ENCODE results near the gene TSC22D1.

The TSC22D1 gene

DNA sequence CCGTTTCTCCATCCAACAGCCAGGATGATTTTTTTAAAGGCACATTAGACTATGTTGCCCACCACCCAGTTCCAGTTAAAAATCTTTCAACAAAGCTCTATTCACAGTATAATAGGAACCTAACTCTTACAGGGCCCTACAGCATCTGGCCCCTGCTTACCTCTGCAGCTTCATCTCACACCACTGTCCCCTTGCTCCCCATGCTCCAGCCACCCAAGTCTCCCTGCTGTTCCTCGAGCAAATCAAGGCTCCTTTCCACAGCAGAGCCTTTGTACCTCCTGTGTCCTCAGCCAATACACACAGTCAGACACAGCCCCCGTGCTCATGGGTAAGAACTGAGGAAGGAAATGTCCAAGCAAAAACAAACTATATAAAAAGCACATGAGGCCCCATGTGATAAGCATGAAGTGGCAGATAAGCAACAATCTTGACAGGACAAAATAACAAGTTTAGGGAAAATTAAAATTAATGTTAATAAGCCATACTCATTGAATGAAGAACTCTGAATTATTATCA is 67.5 kb downstream of the TSC22D1 start:
- DNase-seq (ENCODE audit: low read depth, low spot score): no peak
- no peak overlapping the region for H3K27ac ChIP-seq

DNA sequence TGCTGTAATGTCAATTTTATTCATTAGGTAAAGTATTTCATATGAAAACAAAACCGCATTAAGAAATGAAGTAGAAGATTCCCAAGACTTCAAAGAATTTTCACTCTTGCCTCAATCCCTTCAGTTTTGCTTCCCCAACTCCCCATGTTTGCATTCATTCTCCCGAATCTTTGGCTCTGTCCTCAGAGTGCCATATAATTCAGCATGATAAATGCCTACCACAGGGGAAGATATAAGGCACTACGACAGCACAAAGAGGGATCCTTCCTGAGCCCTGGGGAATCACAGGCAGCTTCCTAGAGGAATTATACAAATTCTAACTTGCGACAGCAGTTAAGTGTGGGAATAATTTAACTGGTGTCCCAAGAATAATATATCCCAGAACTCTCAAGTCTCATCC is 68.5 kb downstream of the TSC22D1 start:
- DNase-seq (ENCODE audit: low read depth, low spot score): no peak
- no peak overlapping the region for H3K27ac ChIP-seq

DNA sequence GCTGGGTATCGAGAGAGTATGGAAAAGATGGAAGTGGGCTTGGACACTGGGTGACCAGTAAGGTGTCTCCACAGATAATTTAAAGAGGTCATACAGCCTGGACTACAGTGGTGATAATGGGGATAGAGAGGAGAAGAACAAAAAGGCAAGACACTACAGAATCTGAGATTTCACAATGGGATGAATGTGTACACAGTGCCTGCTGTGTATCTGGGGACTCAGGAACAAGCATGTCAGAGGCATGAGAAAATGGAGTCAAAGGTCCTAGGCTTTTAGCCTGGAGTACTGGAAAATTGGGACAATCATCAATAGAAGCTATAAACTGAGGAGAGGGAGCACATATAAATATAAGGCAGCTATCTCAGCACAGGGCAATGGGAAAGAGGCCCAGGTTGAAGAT is 69.4 kb downstream of the TSC22D1 start:
- DNase-seq (ENCODE audit: low read depth, low spot score): no peak
- no peak overlapping the region for H3K27ac ChIP-seq

DNA sequence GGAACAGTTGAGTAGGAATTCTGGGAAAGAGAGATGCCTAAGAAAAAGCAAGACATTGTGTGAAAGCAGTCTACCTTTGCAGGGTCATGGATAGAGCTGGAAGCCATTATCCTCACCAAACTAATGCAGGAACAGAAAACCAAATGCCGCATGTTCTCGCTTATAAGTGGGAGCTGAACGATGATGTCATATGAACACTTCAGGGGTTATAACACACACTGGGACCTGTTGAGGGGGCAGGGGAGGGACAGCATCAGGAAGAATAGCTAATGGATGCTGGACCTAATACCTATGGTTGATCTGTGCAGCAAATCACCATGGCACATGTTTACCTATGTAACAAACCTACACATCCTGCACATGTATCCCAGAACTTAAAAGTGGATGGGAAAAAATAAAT is 69.9 kb downstream of the TSC22D1 start:
- H3K27ac ChIP-seq: no peak overlapping the region
- DNase-seq (ENCODE audit: low read depth, low spot score): no peak

DNA sequence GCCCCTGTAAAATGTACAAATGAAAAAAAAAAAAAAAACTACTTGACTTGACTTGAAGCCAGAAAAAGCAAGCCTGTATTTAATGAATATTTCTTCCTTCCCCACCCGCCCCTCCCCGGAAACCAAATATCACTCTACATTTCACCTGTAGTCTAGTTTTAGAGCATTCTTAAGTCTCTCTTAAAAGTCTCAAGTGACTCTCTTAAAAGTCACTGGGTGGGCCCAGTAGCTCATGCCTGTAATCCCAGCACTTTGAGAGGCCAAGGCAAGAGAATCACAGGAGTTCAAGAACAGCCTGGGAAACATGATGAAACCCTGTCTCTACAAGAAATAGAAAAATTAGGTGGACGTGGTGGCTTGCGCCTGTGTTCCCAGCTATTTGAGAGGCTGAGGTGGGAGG is 72.0 kb downstream of the TSC22D1 start:
- H3K27ac ChIP-seq: no peak overlapping the region
- no peak for DNase-seq (ENCODE audit: low read depth, low spot score)

DNA sequence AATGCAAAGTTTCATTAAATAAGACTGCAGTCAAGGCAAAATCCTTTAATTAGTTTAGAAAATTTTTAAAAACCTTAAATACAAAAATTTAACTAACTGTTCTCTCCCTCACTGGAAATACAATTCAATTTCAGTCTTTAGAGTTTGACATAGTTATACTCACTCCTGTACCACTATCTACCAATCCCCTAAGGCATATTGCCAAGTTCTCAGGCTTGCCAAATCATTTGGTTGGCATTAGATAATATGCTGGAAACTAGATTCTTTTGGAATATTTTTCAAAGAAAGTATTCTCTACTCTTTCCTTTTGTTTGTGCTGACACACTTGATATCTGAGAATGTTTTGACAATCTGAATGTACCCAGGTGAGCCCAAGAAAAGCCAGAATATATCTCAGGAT is 77.2 kb downstream of the TSC22D1 start:
- no peak overlapping the region for H3K27ac ChIP-seq
- DNase-seq (ENCODE audit: low read depth, low spot score): no peak

DNA sequence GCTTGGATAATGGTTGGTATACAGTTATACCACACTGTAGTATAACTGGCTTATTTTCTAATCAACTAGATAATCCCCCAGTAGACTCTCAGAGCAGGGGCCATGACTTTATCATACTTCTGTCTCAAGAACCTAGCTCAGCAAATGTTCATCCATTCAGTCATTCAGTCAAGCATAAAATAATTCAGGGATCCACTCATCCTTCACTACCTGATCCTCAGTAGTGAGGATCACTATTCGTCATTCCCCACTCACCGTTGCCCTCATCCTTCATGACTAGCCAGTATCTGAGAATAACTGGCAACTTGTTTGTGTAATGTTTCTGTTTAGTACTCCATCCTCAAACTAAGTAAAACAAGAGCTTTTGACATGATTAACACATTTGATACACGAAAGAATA is 77.6 kb downstream of the TSC22D1 start:
- no peak for DNase-seq (ENCODE audit: low read depth, low spot score)

DNA sequence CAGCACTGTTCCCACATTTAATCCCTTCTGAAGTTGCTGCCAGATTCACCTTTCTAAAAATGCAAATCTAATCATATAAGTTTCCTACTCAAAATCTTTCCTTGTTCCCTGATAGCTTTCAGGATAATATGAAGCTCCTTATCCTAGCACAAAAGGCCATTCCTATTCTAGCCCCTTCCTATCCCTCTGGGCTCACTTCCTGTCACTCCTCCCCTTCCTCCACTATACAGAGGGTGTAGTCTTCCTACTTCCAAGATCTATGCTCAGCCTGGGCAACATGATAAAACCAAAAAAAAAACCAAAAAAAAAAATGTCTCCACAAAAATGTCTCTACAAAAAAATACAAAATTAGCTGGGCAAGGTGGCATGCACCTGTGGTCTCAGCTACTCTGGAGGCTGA is 78.3 kb downstream of the TSC22D1 start:
- DNase-seq (ENCODE audit: low read depth, low spot score): no peak

More for the DNA sequence above, 77.6 kb downstream of the TSC22D1 start:
- no peak overlapping the region for H3K27ac ChIP-seq

DNA sequence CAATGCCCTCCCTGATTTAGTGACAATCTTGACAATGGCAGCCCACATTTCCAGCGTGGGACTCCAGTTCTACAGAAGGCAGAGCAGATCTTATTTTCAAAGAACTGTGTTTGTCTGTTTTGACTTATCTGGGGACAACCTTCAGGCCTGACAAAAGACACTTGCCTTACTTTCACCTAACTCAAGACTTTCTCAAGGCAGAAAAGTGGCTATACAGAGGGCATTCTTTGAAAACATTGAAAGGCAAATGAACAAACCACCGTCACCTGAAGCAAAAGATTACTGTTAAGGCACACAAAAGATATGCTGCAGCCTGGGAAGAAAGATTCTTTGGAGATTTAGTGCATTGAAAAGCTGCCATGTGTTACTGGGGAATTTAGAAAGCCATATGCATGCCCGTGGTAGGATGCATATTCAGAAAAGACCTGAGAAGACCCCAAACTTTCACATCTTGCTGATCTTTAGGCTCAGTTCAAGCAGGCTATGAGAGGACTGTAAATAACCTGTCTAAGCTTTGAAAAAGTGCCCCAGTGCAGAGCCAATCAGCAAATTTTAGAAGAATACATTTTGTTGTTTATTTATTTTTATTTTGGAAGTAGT is 82.8 kb downstream of the TSC22D1 start:
- no peak overlapping the region for H3K27ac ChIP-seq
- no peak for DNase-seq (ENCODE audit: low read depth, low spot score)

More for the DNA sequence above, 78.3 kb downstream of the TSC22D1 start:
- no peak overlapping the region for H3K27ac ChIP-seq

DNA sequence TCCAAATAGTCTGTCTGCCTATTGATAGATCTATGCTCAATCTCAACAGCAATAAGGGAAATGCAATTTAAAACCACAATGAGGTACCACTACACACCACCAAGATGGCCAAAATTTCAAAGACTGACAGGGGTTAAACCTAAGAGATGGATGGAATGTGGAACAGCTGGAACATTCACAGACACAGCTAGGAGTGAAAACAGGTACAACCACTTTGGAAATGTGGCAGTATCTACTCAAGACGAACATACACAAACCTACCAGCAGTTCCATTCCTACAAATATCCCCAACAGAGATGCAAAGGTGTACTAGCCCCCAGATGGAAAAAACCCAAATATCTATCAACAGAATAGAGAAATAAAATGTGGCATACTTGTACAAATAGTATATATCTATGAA is 86.4 kb downstream of the TSC22D1 start:
- DNase-seq (ENCODE audit: low read depth, low spot score): no peak
- no peak overlapping the region for H3K27ac ChIP-seq

DNA sequence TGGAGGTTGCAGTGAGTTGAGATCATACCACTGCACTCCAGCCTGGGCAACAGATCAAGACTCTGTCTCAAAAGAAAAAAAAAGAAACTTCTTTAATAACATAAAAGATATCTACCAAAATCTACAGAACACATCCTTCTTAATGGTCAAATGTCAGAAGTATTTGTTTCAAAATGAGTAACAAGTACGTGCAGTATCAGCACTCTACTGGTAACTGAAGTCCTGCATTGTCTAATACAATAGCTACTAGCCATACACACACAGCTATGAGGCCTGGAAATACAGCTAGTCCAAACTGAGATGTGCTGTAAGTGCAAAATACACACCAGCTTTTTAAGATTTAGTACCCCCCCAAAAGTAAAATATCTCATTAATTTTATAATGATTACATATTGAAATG is 88.1 kb downstream of the TSC22D1 start:
- DNase-seq (ENCODE audit: low read depth, low spot score): no peak

DNA sequence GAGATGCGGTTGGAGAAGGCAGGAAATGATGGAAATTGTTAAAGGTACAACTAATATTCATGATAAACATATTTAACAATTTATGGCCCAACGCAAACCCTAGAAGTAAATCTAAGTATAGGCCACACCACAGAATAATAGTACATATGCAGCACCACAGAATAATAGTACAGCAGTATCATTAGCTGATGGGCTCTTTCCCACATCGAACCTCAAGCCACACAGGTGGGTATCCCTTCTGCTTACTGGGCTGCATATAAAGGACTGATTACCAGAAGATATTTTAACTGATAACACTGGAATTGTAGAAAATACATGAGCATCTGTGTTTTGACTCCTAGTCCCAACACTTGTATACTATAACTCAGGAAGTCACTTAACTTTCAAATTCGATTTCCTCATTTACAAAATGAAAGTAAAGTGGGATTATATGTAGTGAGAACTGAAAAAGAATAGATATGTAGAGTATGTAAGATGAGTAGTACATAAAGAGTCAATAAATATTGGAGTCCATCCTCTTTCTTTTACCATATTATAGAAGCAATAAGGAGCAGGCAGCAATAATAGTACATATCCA is 91.5 kb downstream of the TSC22D1 start:
- H3K27ac ChIP-seq: no peak overlapping the region
- DNase-seq (ENCODE audit: low read depth, low spot score): no peak

More for the DNA sequence above, 88.1 kb downstream of the TSC22D1 start:
- no peak overlapping the region for H3K27ac ChIP-seq

DNA sequence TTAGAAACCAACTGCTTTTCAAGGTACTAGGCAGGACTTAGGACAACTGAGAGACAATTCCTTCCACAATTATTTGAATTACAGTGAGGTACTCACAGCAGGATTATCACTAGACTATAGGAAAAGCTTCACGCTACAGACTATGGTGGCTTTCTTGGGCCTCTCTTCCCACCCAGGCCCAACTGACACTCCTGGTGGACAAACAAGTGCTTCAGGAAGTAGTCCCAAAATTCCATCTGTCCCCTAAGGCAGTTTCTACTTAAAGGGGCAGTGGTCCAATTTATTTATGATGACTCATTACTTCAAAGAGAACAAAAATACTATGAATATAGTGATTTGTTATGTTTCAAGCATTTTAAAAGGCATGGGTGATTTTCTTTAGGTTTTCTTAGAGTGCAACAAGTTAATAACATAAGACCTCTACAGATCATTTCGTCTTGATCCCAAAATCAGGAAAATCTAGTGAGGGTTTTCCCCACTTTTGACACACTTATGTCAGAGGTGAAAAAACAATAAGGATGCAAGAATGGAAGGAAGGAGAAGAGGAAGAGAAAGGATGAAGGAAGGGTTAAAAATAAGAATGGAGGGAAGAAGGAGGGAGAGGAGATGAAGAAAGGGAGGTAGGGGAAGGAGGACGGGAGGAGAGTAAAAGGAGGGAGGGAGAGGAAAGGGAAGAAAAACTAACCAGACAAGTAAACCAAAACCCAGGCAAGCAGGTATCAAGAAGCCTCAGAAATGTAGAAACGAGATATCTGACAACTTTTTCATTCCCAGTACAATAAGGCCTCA is 101.8 kb downstream of the TSC22D1 start:
- no peak for DNase-seq (ENCODE audit: low read depth, low spot score)
- no peak overlapping the region for H3K27ac ChIP-seq

DNA sequence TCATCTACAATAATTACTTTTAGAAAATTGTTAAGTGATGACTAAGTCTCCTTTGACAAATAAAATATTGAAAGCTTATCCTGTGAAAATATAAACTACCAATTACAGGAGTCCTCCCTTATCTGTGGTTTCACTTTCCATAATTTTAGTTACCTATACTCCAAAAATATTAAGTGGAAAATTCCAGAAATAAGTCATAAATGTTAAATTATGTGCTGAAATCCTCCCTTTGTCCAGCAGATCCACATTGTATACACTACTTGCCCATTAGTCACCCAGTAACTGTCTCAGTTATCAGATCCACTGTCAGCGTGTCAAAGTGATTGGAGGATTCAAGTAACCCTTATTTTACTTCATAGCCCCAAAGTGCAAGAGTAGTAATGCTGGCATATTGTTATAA is 104.4 kb downstream of the TSC22D1 start:
- no peak overlapping the region for H3K27ac ChIP-seq
- DNase-seq (ENCODE audit: low read depth, low spot score): no peak

DNA sequence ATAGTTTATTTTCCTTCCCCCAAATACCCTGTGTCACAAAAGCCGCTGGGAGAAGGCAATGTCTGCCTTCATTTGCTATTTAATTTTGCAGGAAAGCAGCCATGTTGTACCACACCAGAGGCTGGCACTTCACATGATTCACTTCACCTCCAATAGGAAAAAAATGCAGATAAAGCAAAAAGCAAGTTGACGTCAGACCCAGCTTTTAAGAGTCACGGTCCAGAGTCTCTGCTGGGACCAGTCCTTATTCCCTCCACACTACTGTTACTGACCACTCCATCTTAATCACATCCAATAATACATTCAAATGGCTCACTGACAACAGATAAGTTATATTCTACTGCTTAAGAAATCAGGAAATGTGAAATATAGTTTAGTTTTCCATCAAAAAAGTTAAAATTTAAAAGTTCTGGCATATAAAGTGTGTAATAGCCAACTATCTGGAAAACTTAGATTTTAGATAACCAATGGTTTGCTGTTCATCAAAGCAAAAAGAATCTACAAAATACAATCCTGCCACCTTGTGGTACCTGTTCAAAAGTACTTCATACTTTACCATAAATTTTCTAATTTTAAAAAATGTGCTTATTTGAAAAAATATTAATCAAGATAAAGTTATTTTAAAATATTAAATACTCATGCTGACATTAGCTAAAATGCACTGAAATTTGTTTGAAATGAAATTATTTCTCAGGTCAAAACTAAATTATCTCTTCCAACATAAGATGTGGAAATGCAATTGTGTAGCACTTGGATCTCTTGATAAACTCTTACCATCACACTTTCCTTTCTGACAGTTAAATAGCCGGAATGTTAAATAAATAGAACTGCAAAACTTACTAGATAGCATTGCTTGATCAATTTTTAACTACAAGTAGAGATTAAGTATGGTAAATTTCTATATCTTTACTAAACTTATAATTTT is 105.2 kb downstream of the TSC22D1 start:
- no peak for DNase-seq (ENCODE audit: low read depth, low spot score)
- no peak overlapping the region for H3K27ac ChIP-seq

DNA sequence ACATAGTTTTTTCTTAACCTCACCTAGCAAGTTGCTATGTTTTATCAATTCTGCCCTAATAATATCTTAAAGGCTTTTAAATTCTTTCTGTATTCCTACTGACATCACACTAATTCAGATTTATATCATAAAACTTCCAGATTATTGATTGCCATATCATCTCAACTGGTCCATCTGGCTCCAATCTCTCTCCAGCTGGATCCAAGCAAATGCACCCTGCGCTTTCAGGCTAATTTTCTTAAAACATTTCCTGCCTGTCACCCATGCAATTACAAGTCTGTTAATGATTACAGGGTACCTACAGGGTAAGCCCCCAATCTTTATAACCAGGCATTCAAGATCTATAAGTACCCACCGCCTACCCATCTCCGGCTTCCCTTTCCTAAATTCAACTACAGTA is 107.3 kb downstream of the TSC22D1 start:
- H3K27ac ChIP-seq: no peak overlapping the region
- no peak for DNase-seq (ENCODE audit: low read depth, low spot score)

DNA sequence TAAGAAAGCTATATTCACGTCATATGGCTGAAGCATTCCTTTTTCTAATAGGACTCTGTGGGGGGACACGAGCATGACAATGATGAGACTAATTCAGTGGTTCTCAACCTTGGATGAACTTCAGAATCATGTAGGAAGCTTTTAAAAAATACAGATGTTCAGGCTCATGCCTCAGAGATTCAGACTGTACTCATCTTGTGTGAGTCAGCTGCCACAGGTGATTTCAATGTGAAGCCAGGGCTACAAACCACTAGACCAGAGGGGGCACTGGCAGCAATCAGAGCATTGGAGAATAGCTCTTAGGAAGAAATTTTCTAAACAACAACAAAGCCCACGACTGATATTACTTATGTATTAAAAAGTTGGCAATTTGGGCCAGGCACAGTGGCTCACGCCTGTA is 110.8 kb downstream of the TSC22D1 start:
- no peak for DNase-seq (ENCODE audit: low read depth, low spot score)
- no peak overlapping the region for H3K27ac ChIP-seq

DNA sequence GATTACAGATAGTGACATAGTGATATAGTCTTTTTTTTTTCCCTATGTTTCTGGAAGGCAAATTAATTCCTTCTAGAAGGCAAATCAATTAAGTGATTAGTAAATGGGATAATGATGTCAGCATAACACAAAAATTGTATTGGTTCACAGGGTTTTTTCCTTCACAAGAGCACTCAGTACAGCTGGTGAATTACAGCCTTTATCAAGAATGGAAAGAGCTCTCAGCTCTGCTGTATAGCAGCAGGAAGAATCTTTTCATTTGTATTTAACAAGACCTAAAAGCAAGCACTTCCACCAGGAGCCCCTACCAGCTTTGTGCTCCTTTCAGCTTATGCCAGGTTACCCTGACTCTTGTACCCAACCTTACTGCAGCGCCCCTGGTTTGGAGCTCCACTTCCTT is 111.7 kb downstream of the TSC22D1 start:
- DNase-seq (ENCODE audit: low read depth, low spot score): no peak
- no peak overlapping the region for H3K27ac ChIP-seq

DNA sequence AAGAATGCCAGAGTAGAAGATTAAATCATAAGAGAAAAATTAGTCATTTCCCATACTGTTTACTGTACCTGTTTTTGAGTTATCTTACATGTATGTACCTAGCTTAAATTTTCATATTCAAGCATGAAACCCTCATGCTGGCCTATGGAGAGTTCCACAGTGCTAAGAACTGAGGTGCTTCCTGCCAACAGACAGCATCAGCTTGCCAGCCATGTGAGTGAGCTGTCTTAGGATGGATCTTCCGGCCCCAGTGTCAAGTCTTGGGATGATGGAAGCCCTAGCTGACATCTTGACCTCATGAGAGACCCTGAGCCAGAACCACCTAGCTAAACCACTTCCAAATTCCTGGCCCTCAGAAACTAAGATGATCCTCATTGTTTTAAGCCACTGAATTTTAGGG is 112.4 kb downstream of the TSC22D1 start:
- no peak overlapping the region for H3K27ac ChIP-seq
- DNase-seq (ENCODE audit: low read depth, low spot score): no peak

DNA sequence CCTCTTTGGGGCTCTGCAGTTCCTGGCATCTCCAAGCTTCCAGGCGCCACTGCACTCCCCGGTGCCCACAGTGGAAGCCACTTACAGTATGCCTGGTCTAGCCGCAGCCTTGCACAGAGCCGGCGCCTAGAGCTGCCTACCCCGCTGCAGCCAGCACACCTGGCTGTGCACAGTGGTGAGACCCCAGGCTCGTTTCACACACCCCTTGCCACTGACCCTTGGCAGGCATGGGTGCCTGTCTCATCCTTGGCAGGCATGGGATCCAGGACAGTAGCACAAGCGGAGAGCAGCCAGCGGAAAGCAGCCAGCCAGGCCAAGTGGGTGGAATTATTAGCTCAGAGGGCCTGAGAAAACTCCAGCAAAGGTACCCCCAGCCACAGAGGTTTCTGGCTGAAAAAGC is 116.5 kb downstream of the TSC22D1 start:
- no peak for DNase-seq (ENCODE audit: low read depth, low spot score)
- no peak overlapping the region for H3K27ac ChIP-seq

All from epithelial cell of prostate (primary cell).